Measurements from ENCODE around the gene ASF1B.
A peak's percentile ranks its signal among the peaks of the same experiment; 100 is the strongest.
"Not testable (repeated sequence)": the region's sequence is repeated elsewhere in the genome, so short reads cannot be mapped to it uniquely, and the experiment has no call there.

The ASF1B gene

DNA sequence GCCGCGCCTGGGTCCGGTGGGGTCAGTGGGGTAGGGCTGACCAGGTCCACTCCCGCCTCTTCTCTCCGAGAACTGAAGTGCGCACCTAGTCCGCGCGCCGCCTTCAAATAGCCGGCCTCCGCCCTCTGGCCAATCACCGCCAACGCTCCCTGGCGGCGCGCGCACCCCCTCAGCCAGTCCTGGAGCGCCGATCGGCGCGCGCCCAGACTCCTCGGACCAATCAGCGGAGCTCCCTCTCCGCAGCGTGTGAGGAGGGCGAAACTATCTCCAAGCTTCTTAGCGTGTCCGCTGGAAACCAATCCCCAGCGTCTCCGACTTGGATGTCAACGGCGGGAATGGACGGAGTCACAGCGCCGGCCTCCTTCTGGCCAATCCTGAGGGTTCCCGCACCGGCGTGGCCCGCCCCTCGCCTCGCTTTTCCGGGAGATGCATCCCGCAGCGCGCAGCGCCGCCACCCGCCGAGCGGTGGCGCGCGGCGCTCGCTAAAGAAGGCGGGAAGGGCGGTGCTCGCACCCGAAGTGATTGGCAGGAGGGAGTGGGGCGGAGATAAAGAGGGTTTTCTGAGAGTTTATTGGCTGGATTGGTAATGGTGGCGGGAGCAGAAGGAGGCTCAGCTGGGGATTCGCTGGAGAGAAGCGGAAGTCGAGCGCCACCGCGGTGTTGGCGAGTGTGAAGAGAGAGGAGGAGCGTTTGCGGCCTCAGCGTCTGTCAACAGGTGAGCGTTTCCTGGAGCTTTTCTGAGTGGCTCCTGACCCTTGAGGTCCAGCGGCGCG is at the start of gene ASF1B:
Gene ASF1B (minus strand): TSS at position 81 of the 773 bp plus-strand sequence. CDS start 133 bp downstream, outside the sequence.
- Histone ChIP-seq H3K36me3 (ENCODE audit: insufficient read depth, low read depth, low read length) (peaks cover 10% of the 10 kb centered on the region; the same call in 1 of the 2 replicates), H3K27ac (ENCODE audit: low read length) (peak within 1 kb of the TSS; percentile 86), H3K9ac (ENCODE audit: low read depth, low read length) (peak within 1 kb of the TSS; percentile 87; the same call in 1 of the 2 replicates), H3K9me3 (ENCODE audit: insufficient read depth, low read depth, low read length) (no peaks in the 10 kb centered on the region), H3K4me1 (ENCODE audit: insufficient read depth, low read length) (peaks cover 10% of the 10 kb centered on the region; the same call in 1 of the 2 replicates), H3K4me3 (ENCODE audit: low read length) (peak within 1 kb of the TSS; percentile 86), H3K27me3 (ENCODE audit: insufficient read depth, low read length) (no peaks in the 10 kb centered on the region)

GRCh38 chr19:14185691-14186090 is 49.3 kb upstream of the ASF1B start:
- H3K36me3 ChIP-seq (ENCODE audit: insufficient read depth, low read depth, low read length); H3K4me1 ChIP-seq (ENCODE audit: insufficient read depth, low read length); H3K27me3 ChIP-seq (ENCODE audit: insufficient read depth, low read length); H3K4me3 ChIP-seq (ENCODE audit: low read length); H3K9ac ChIP-seq (ENCODE audit: low read depth, low read length); H3K27ac ChIP-seq (ENCODE audit: low read length); H3K9me3 ChIP-seq (ENCODE audit: insufficient read depth, low read depth, low read length): not testable (repeated sequence)

DNA sequence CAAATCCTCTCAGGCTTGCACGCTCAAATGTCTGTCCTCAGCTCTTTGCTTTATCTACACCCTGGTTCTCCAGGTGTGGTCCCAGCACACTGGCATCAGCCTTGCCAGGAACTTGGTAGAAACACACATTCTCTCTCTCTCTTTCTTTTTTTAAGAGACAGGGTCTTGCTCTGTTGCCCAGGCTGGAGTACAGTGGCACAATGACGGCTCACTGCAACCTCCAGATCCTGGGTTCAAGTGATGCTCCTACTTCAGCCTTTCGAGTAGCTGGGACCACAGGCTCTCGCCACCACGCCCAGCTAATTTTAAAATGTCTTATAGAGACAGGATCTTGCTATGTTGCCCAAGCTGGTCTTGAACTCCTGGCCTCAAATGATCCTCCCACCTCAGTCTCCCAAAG is 48.8 kb upstream of the ASF1B start:
- H3K4me3 ChIP-seq (ENCODE audit: low read length) = no peak overlapping the region
- no peaks in the 10 kb centered on the region for H3K4me1 ChIP-seq (ENCODE audit: insufficient read depth, low read length)
- H3K36me3 ChIP-seq (ENCODE audit: insufficient read depth, low read depth, low read length) = peaks cover 8% of the 10 kb centered on the region; the same call in 1 of the 2 replicates
- no peaks in the 10 kb centered on the region for H3K27me3 ChIP-seq (ENCODE audit: insufficient read depth, low read length)
- no peak overlapping the region for H3K27ac ChIP-seq (ENCODE audit: low read length)
- no peak overlapping the region for H3K9ac ChIP-seq (ENCODE audit: low read depth, low read length)
- no peaks in the 10 kb centered on the region for H3K9me3 ChIP-seq (ENCODE audit: insufficient read depth, low read depth, low read length)

DNA sequence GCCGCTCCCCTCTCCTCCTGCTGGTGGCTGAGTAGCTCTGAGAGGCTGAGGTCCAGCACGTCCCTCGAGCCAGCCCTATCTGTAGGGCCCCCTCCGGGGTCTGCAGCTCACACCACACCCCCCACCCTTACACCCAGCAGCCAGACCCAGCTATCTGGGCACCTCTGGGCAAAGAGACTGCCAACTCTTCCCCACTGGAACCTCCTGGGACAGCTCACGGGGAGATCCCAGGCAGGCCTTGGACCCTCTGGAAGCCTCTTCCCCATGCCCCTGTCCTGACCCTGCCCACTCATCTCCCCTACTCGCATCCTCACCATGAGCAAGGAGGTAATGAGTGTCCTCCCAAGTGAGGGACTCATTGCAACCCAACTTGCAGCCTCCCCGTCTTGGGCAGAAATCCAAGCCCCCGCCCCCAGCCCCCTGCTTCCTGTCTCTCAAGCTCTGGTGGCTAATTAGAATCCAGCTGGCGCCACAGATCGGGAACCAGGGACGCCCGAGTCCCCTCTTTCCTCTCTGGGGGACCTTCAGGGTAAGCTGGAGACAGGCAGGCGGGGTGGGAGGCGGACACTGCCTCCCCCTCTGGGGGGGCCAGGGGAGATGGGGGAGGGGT is 47.5 kb upstream of the ASF1B start:
- no peak overlapping the region for H3K9ac ChIP-seq (ENCODE audit: low read depth, low read length)
- 0 out of 2 replicates have a peak, but pooled peaks cover 3% of the 10 kb centered on the region for H3K36me3 ChIP-seq (ENCODE audit: insufficient read depth, low read depth, low read length)
- no peaks in the 10 kb centered on the region for H3K27me3 ChIP-seq (ENCODE audit: insufficient read depth, low read length)
- no peaks in the 10 kb centered on the region for H3K9me3 ChIP-seq (ENCODE audit: insufficient read depth, low read depth, low read length)
- no peaks in the 10 kb centered on the region for H3K4me1 ChIP-seq (ENCODE audit: insufficient read depth, low read length)
- no peak overlapping the region for H3K27ac ChIP-seq (ENCODE audit: low read length)
- H3K4me3 ChIP-seq (ENCODE audit: low read length) = no peak overlapping the region

GRCh38 chr19:14182476-14182875 is 46.1 kb upstream of the ASF1B start:
- H3K4me1 ChIP-seq (ENCODE audit: insufficient read depth, low read length) = no peaks in the 10 kb centered on the region

DNA sequence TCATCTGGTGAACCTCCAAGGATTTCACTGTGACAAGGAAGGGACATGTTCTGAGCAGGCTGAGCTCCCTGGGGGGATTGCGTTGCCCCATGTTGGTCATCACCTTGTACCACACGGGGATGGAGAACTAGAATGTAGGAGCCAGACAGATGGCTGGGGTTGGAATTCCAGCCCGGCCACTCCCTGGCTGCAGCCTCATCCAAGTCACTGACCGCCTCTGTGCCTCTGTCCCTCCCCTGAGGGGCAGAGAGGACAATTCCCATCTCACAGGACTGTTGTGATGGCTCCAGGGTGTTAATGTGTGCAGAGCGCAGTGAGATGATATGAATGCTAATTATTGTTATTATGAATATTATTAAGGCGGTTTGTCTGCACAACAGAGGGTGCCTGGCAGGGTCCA is 45.5 kb upstream of the ASF1B start:
- Histone ChIP-seq H3K27me3 (ENCODE audit: insufficient read depth, low read length) (no peaks in the 10 kb centered on the region), H3K9me3 (ENCODE audit: insufficient read depth, low read depth, low read length) (no peaks in the 10 kb centered on the region), H3K36me3 (ENCODE audit: insufficient read depth, low read depth, low read length) (peaks cover 16% of the 10 kb centered on the region), H3K27ac (ENCODE audit: low read length) (no peak overlapping the region), H3K4me1 (ENCODE audit: insufficient read depth, low read length) (no peaks in the 10 kb centered on the region), H3K9ac (ENCODE audit: low read depth, low read length) (no peak overlapping the region), H3K4me3 (ENCODE audit: low read length) (no peak overlapping the region)

More at GRCh38 chr19:14182476-14182875, 46.1 kb upstream of the ASF1B start:
- Histone ChIP-seq H3K27ac (ENCODE audit: low read length) (no peak overlapping the region), H3K9ac (ENCODE audit: low read depth, low read length) (no peak overlapping the region), H3K36me3 (ENCODE audit: insufficient read depth, low read depth, low read length) (peaks cover 10% of the 10 kb centered on the region), H3K9me3 (ENCODE audit: insufficient read depth, low read depth, low read length) (no peaks in the 10 kb centered on the region), H3K4me3 (ENCODE audit: low read length) (no peak overlapping the region), H3K27me3 (ENCODE audit: insufficient read depth, low read length) (no peaks in the 10 kb centered on the region)

DNA sequence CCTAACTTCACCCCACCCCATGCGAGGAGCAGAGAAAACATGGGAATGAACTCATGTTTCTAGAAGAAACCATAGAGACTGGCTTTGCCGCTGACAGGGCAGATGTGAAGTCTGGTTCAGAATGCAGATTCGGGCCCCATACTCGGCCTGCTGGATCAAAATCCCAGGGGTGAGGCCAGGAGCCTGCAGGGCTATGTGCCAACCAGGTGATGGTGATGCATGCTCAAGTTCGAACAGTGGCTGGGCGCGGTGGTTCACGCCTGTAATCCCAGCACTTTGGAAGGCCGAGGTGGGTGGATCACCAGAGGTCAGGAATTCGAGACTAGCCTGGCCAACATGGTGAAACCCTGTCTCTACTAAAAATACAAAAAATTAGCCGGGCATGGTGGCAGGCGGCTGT is 44.8 kb upstream of the ASF1B start:
- not testable (repeated sequence) for H3K27ac ChIP-seq (ENCODE audit: low read length); H3K9me3 ChIP-seq (ENCODE audit: insufficient read depth, low read depth, low read length); H3K9ac ChIP-seq (ENCODE audit: low read depth, low read length); H3K4me1 ChIP-seq (ENCODE audit: insufficient read depth, low read length); H3K4me3 ChIP-seq (ENCODE audit: low read length); H3K27me3 ChIP-seq (ENCODE audit: insufficient read depth, low read length)
- peaks cover 23% of the 10 kb centered on the region for H3K36me3 ChIP-seq (ENCODE audit: insufficient read depth, low read depth, low read length)

DNA sequence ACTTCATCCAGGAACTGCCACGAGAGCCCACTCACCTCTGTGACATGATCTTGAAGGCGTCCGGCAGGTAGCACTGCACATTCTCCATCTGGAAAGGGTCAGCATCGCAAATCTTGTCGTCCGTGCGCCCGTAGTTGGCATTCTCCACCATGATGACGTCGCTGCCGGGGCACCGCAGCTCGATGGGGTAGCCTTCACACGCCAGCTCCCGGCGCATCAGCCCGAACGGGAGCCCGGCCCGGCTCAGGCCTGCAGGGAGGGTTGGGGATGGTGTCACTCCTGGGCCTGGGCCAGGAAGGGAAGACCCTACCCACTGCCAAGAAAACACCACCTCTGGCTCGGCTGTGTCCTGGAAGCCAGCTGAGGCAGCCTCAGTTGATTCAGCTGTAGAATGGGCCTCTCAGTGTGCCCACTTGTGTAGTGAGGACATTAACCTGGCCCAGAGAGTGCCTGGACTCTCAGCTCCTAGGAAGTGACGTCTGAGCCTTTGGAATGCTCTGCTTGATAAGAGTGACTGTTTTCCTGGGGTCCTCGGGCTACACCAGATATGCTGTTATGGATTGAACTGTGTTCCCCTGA is 41.2 kb upstream of the ASF1B start:
- no peaks in the 10 kb centered on the region for H3K9me3 ChIP-seq (ENCODE audit: insufficient read depth, low read depth, low read length)
- H3K27me3 ChIP-seq (ENCODE audit: insufficient read depth, low read length) = no peaks in the 10 kb centered on the region
- no peak overlapping the region for H3K9ac ChIP-seq (ENCODE audit: low read depth, low read length)
- H3K4me3 ChIP-seq (ENCODE audit: low read length) = no peak overlapping the region
- H3K4me1 ChIP-seq (ENCODE audit: insufficient read depth, low read length) = no peaks in the 10 kb centered on the region
- H3K27ac ChIP-seq (ENCODE audit: low read length) = no peak overlapping the region
- H3K36me3 ChIP-seq (ENCODE audit: insufficient read depth, low read depth, low read length) = peaks cover 54% of the 10 kb centered on the region

GRCh38 chr19:14175351-14175792 is 39.0 kb upstream of the ASF1B start:
- no peaks in the 10 kb centered on the region for H3K9me3 ChIP-seq (ENCODE audit: insufficient read depth, low read depth, low read length)
- peaks cover 74% of the 10 kb centered on the region for H3K36me3 ChIP-seq (ENCODE audit: insufficient read depth, low read depth, low read length)
- no peak overlapping the region for H3K27ac ChIP-seq (ENCODE audit: low read length)
- H3K27me3 ChIP-seq (ENCODE audit: insufficient read depth, low read length) = no peaks in the 10 kb centered on the region
- no peaks in the 10 kb centered on the region for H3K4me1 ChIP-seq (ENCODE audit: insufficient read depth, low read length)
- H3K9ac ChIP-seq (ENCODE audit: low read depth, low read length) = no peak overlapping the region
- H3K4me3 ChIP-seq (ENCODE audit: low read length) = no peak overlapping the region

GRCh38 chr19:14174883-14175282 is 38.5 kb upstream of the ASF1B start:
- Histone ChIP-seq H3K36me3 (ENCODE audit: insufficient read depth, low read depth, low read length) (peaks cover 78% of the 10 kb centered on the region), H3K9ac (ENCODE audit: low read depth, low read length) (no peak overlapping the region)

GRCh38 chr19:14168993-14169392 is 32.6 kb upstream of the ASF1B start:
- Histone ChIP-seq H3K9me3 (ENCODE audit: insufficient read depth, low read depth, low read length) (no peaks in the 10 kb centered on the region), H3K36me3 (ENCODE audit: insufficient read depth, low read depth, low read length) (peaks cover 59% of the 10 kb centered on the region), H3K9ac (ENCODE audit: low read depth, low read length) (no peak overlapping the region), H3K27me3 (ENCODE audit: insufficient read depth, low read length) (no peaks in the 10 kb centered on the region), H3K4me1 (ENCODE audit: insufficient read depth, low read length) (no peaks in the 10 kb centered on the region), H3K4me3 (ENCODE audit: low read length) (no peak overlapping the region), H3K27ac (ENCODE audit: low read length) (no peak overlapping the region)

More at GRCh38 chr19:14174883-14175282, 38.5 kb upstream of the ASF1B start:
- Histone ChIP-seq H3K9me3 (ENCODE audit: insufficient read depth, low read depth, low read length) (no peaks in the 10 kb centered on the region), H3K27me3 (ENCODE audit: insufficient read depth, low read length) (no peaks in the 10 kb centered on the region), H3K4me3 (ENCODE audit: low read length) (no peak overlapping the region), H3K27ac (ENCODE audit: low read length) (no peak overlapping the region), H3K4me1 (ENCODE audit: insufficient read depth, low read length) (no peaks in the 10 kb centered on the region)

Measured in iPS-20b (cell line).